GM23338 (cell line): ENCODE data around the gene LIMK2. TPM values are rescaled to one million over a fixed set of nuclear protein-coding genes. Genes with fewer than 3 reads are reported as not detected.

Experiments
- ATAC-seq: fragments of 200-7000 bp; cut with Tn5 transposase; 3 replicates; pipeline ENCODE4 v1.9.1; 2020
- DNase-seq: peaks from one replicate; pipeline ENCODE4 v3.0.0-alpha.2; 2015; ENCODE audit warnings: low spot score
- H2AFZ ChIP-seq: fragments of 200-600 bp; sonication (generic); 2 replicates; pipeline ENCODE4 v1.8.0; 2016; ENCODE audit warnings: antibody characterized with exemption, mild to moderate bottlenecking, moderate library complexity
- H3F3A ChIP-seq: fragments of 200-600 bp; sonication (generic); replicated peaks from 2 replicates; pipeline ENCODE4 v1.8.0; 2017; ENCODE audit warnings: antibody characterized with exemption, mixed run types, low read depth
- H3K27ac ChIP-seq: fragments of 200-600 bp; sonication (generic); 2 replicates; pipeline ENCODE4 v1.6.1; 2016; ENCODE audit warnings: low read depth
- H3K27me3 ChIP-seq: fragments of 200-600 bp; sonication (generic); 2 replicates; pipeline ENCODE4 v1.8.0; 2016; ENCODE audit warnings: mild to moderate bottlenecking, mixed run types, moderate library complexity; ENCODE audit not compliant: insufficient read depth
- H3K36me3 ChIP-seq: fragments of 200-600 bp; sonication (generic); 2 replicates; pipeline ENCODE4 v1.8.0; 2016; ENCODE audit warnings: mild to moderate bottlenecking; ENCODE audit not compliant: insufficient read depth
- H3K4me1 ChIP-seq: fragments of 200-600 bp; sonication (generic); 2 replicates; pipeline ENCODE4 v1.8.0; 2016; ENCODE audit warnings: mild to moderate bottlenecking, moderate library complexity; ENCODE audit not compliant: insufficient read depth
- H3K4me2 ChIP-seq: fragments of 200-600 bp; sonication (generic); 2 replicates; pipeline ENCODE4 v1.7.1; 2017; ENCODE audit warnings: mixed run types
- H3K4me3 ChIP-seq: fragments of 200-600 bp; sonication (generic); 2 replicates; pipeline ENCODE4 v1.6.1; 2016; ENCODE audit warnings: mixed run types
- H3K79me2 ChIP-seq: fragments of 200-600 bp; sonication (generic); replicated peaks from 2 replicates; pipeline ENCODE4 v1.8.0; 2017; ENCODE audit warnings: mild to moderate bottlenecking; ENCODE audit not compliant: insufficient read depth
- H3K9me2 ChIP-seq: fragments of 200-600 bp; sonication (generic); 2 replicates; pipeline ENCODE4 v1.8.0; 2017; ENCODE audit not compliant: insufficient read depth
- H4K20me1 ChIP-seq: fragments of 200-600 bp; sonication (generic); replicated peaks from 2 replicates; pipeline ENCODE4 v1.8.0; 2017; ENCODE audit warnings: mild to moderate bottlenecking; ENCODE audit not compliant: insufficient read depth
- H3K27ac Mint-ChIP-seq: 2 replicates; pipeline ENCODE4 v1.8.0; 2020; ENCODE audit warnings: inconsistent platforms, mild to moderate bottlenecking, moderate library complexity, mixed read lengths
- H3K27me3 Mint-ChIP-seq: 3 replicates; pipeline ENCODE4 v1.8.0; 2022; ENCODE audit warnings: low read depth, mild to moderate bottlenecking, moderate library complexity, mixed read lengths, inconsistent platforms; ENCODE audit not compliant: insufficient read depth, poor library complexity
- H3K36me3 Mint-ChIP-seq: 3 replicates; pipeline ENCODE4 v1.8.0; 2021; ENCODE audit warnings: low read depth, mild to moderate bottlenecking, inconsistent platforms, moderate library complexity, mixed read lengths
- H3K4me1 Mint-ChIP-seq: 3 replicates; pipeline ENCODE4 v1.8.0; 2020; ENCODE audit warnings: mild to moderate bottlenecking, inconsistent platforms, mixed read lengths
- H3K4me3 Mint-ChIP-seq: 3 replicates; pipeline ENCODE4 v1.8.0; 2021; ENCODE audit warnings: moderate library complexity, mild to moderate bottlenecking, inconsistent platforms, mixed read lengths
- H3K9me3 Mint-ChIP-seq: 3 replicates; pipeline ENCODE4 v1.8.0; 2020; ENCODE audit warnings: moderate library complexity, mild to moderate bottlenecking, inconsistent platforms, mixed read lengths
- CREB1 ChIP-seq: fragments of 250-450 bp; sonication (Bioruptor Pico); IDR thresholded peaks from 2 replicates; pipeline ENCODE4 v1.5.0; 2020; ENCODE audit warnings: low read depth, mild to moderate bottlenecking, moderate library complexity
- CTCF ChIP-seq, 2 experiments: fragments of 200-600 bp in 1 of 2; sonication (generic) in 1 of 2; conservative IDR thresholded peaks; 2 replicates each; pipeline versions ENCODE4 v1.5.1 to v1.6.1; 2016 to 2017; ENCODE audit warnings: antibody characterized with exemption in 2 of 2, low read depth in 2 of 2, mild to moderate bottlenecking in 2 of 2, moderate library complexity in 1 of 2
- ETS1 ChIP-seq: IDR thresholded peaks from 2 replicates; pipeline ENCODE4 v1.6.1; 2016; ENCODE audit warnings: antibody characterized with exemption
- EZH2 ChIP-seq: fragments of 200-600 bp; sonication (generic); IDR thresholded peaks from one replicate; pipeline ENCODE4 v1.8.0; 2017; ENCODE audit warnings: antibody characterized with exemption, mild to moderate bottlenecking, low read depth; ENCODE audit not compliant: unreplicated experiment
- EZH2phosphoT487 ChIP-seq: fragments of 200-600 bp; sonication (generic); IDR thresholded peaks from one replicate; pipeline ENCODE4 v1.8.1; 2018; ENCODE audit warnings: antibody characterized with exemption; ENCODE audit not compliant: unreplicated experiment
- JUNB ChIP-seq: IDR thresholded peaks from one replicate; pipeline ENCODE4 v1.6.1; 2016; ENCODE audit warnings: antibody characterized with exemption; ENCODE audit not compliant: unreplicated experiment
- NANOG ChIP-seq: IDR thresholded peaks from 2 replicates; pipeline ENCODE4 v1.6.1; 2016; ENCODE audit warnings: antibody characterized with exemption, borderline replicate concordance
- POLR2AphosphoS5 ChIP-seq: IDR thresholded peaks from 2 replicates; pipeline ENCODE4 v1.6.1; 2016; ENCODE audit warnings: antibody characterized with exemption, low read depth
- REST ChIP-seq: IDR thresholded peaks from one replicate; pipeline ENCODE4 v1.6.1; 2018; ENCODE audit warnings: antibody characterized with exemption; ENCODE audit not compliant: unreplicated experiment
- STAT1 ChIP-seq: IDR thresholded peaks from one replicate; pipeline ENCODE4 v1.6.1; 2016; ENCODE audit warnings: antibody characterized with exemption; ENCODE audit not compliant: unreplicated experiment
- ZNF114 ChIP-seq: fragments of 250-450 bp; sonication (Bioruptor Pico); IDR thresholded peaks from 2 replicates; pipeline ENCODE4 v1.5.0; 2020; ENCODE audit warnings: mild to moderate bottlenecking, moderate library complexity
- ZNF331 ChIP-seq: fragments of 250-450 bp; sonication (Bioruptor Pico); IDR thresholded peaks from 2 replicates; pipeline ENCODE4 v1.5.0; 2020; ENCODE audit warnings: low read depth, mild to moderate bottlenecking, moderate library complexity
- ZNF462 ChIP-seq: fragments of 250-450 bp; sonication (Bioruptor Pico); IDR thresholded peaks from 2 replicates; pipeline ENCODE4 v1.5.0; 2020; ENCODE audit warnings: mild to moderate bottlenecking, moderate library complexity
- polyA plus RNA-seq: library from polyadenylated mRNA; unstranded; fragments of >200 nt; fragmentation: Nextera tagmentation; extraction: Ambion mirVana; gene quantifications from 2 replicates; pipeline ENCODE4 v1.2.1, GENCODE V29; 2016
- total RNA-seq: library from RNA; depleted of rRNA; stranded (reverse); fragments of >200 nt; shearing (Covaris generic); gene quantifications from 2 replicates; pipeline ENCODE4 v1.2.3, GENCODE V29; 2014

LIMK2 gene
- total and polyA plus RNA-seq, 2 experiments from 2014 or later: 12.5 to 39.8 TPM

- H3K79me2 ChIP-seq: no peaks in the 10 kb centered on the region
- H4K20me1 ChIP-seq: no peaks in the 10 kb centered on the region
- H3F3A ChIP-seq: no peaks in the 10 kb centered on the region
- TF ChIP-seq ETS1: no peak
- no peak for TF ChIP-seq NANOG
- no peak for TF ChIP-seq EZH2phosphoT487
- no peak for TF ChIP-seq ZNF462 (CRISPR knock-in tag)
- no peak for TF ChIP-seq ZNF331 (CRISPR knock-in tag)
- no peak for TF ChIP-seq ZNF114 (CRISPR knock-in tag)
- TF ChIP-seq EZH2: no peak
- TF ChIP-seq POLR2AphosphoS5: no peak
- no peak for TF ChIP-seq JUNB
- TF ChIP-seq STAT1: no peak
- TF ChIP-seq CREB1 (CRISPR knock-in tag): no peak
- no peak for TF ChIP-seq REST
- no peak for TF ChIP-seq CTCF (conservative IDR thresholded peaks at IDR 0.05; ENCODE audit: low read depth in 2 of 2)
- no peak for ATAC-seq
- no peak overlapping the region for H3K27ac ChIP-seq
- Mint-ChIP-seq H3K27me3 (no peaks in the 10 kb centered on the region), H3K36me3 (no peaks in the 10 kb centered on the region), H3K4me3 (no peak overlapping the region), H3K4me1 (no peaks in the 10 kb centered on the region), H3K9me3 (no peaks in the 10 kb centered on the region), H3K27ac (no peak overlapping the region)
- no peaks in the 10 kb centered on the region for H3K9me2 ChIP-seq
- H3K27me3 ChIP-seq: no peaks in the 10 kb centered on the region
- no peak overlapping the region for H3K4me2 ChIP-seq
- no peak for DNase-seq
- no peaks in the 10 kb centered on the region for H3K36me3 ChIP-seq
- H3K4me1 ChIP-seq: no peaks in the 10 kb centered on the region
- no peak overlapping the region for H3K4me3 ChIP-seq
- H2AFZ ChIP-seq: no peak overlapping the region
These were observed 88.8 kb downstream of the LIMK2 start for GRCh38 chr22:31300896-31301295.
